ENCODE data around the gene TUBB3.

DNA sequence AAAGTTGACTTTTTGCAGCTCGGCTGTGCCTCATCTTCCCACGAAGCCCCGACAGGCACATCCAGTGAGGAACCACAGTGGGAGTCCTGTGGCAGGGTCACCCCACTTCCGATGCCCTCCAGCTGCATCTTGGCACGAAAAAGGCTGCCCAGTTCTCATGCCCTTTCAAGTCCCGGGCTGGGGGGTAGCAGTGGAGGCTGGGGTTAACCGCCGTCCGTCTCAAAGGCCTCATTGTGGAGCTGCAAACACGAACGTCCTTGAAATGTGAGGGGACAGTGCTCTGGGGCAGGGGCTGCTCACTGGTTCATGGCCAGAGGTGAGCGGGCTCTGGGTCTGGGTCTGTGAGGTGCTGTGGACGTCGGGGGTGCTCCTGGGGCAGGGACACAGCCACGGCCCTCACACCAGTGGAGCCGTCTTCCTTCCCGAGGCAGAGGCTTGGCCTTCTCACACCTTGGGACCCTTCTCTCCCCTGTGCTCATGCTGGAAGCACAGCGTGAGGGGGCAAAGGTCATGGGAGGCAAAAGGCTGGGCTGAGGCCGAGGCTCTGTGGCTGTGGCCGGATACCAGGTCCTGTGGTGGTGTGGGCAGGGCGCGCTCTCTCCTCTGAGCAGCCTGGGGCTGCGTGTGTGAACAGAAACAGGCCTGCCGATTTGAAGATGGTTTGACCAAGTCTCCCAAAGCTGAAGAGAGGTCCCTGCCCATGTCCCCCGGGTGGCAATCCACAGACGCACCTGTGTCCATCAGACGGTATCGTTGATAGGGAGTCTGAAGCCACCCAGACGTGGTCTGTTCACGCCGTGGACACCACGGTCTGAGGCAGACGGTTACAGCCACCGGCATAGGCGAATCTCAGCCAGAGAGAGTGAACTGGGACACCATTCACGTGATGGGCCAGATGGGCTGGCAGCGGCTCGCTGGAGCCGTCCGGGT lies 7.6 kb upstream of the TUBB3 start:
- TF ChIP-seq POLR2A (IDR thresholded peaks at IDR 0.05) = no peak
- TF ChIP-seq, protein P1, sequence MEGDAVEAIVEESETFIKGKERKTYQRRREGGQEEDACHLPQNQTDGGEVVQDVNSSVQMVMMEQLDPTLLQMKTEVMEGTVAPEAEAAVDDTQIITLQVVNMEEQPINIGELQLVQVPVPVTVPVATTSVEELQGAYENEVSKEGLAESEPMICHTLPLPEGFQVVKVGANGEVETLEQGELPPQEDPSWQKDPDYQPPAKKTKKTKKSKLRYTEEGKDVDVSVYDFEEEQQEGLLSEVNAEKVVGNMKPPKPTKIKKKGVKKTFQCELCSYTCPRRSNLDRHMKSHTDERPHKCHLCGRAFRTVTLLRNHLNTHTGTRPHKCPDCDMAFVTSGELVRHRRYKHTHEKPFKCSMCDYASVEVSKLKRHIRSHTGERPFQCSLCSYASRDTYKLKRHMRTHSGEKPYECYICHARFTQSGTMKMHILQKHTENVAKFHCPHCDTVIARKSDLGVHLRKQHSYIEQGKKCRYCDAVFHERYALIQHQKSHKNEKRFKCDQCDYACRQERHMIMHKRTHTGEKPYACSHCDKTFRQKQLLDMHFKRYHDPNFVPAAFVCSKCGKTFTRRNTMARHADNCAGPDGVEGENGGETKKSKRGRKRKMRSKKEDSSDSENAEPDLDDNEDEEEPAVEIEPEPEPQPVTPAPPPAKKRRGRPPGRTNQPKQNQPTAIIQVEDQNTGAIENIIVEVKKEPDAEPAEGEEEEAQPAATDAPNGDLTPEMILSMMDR (IDR thresholded peaks at IDR 0.05) = no peak
